Activated T-cell treated with anti-CD3 and anti-CD28 coated beads, Interleukin-2, amount 50 U/mL, for 72 hours (primary cell): ENCODE measurements around the gene ZNF69. TPM values are rescaled to one million over a fixed set of nuclear protein-coding genes. Genes with fewer than 3 reads are reported as not detected.
A peak's percentile ranks its signal among the peaks of the same experiment; 100 is the strongest.
"Not testable (repeated sequence)": the region's sequence is repeated elsewhere in the genome, so short reads cannot be mapped to it uniquely, and the experiment has no call there.

Experiments used
- ATAC-seq, 2 donors: fragments of 150-1000 bp; cut with Tn5 transposase; replicated peaks in 1 of 2; 2 replicates each; pipeline ENCODE4 v1.10.0; 2021; ENCODE audit warnings: moderate library complexity in 2 of 2, mild to moderate bottlenecking in 1 of 2
- DNase-seq, 2 donors: peaks; one replicate each; pipeline ENCODE4 v3.0.0; 2021 to 2022; ENCODE audit warnings: mixed read lengths in 1 of 2
- H3K27ac Mint-ChIP-seq: one replicate; pipeline ENCODE4 v1.8.0; 2022; ENCODE audit warnings: mild to moderate bottlenecking, moderate library complexity, mixed read lengths
- H3K27me3 Mint-ChIP-seq: one replicate; pipeline ENCODE4 v1.8.0; 2022; ENCODE audit warnings: low read depth, mixed read lengths
- H3K36me3 Mint-ChIP-seq, 2 donors: one replicate each; pipeline ENCODE4 v1.8.0; 2022; ENCODE audit warnings: mixed read lengths in 2 of 2, mild to moderate bottlenecking in 1 of 2; ENCODE audit not compliant: insufficient read depth in 2 of 2
- H3K4me1 Mint-ChIP-seq: one replicate; pipeline ENCODE4 v1.8.0; 2022; ENCODE audit warnings: low read depth, mixed read lengths
- H3K4me3 Mint-ChIP-seq, 2 donors: one replicate each; pipeline ENCODE4 v1.8.0; 2022; ENCODE audit warnings: mild to moderate bottlenecking in 2 of 2, mixed read lengths in 2 of 2, moderate library complexity in 2 of 2
- H3K9me3 Mint-ChIP-seq, 2 donors: one replicate each; pipeline ENCODE4 v1.8.0; 2022; ENCODE audit warnings: mixed read lengths in 2 of 2
- total RNA-seq, 2 donors: library from RNA; stranded (reverse); gene quantifications; one replicate each; pipeline ENCODE4 v1.2.3, GENCODE V29; 2022

ZNF69 gene
- total RNA-seq, 2 donors from 2014 or later: 2.0 to 2.6 TPM

DNA sequence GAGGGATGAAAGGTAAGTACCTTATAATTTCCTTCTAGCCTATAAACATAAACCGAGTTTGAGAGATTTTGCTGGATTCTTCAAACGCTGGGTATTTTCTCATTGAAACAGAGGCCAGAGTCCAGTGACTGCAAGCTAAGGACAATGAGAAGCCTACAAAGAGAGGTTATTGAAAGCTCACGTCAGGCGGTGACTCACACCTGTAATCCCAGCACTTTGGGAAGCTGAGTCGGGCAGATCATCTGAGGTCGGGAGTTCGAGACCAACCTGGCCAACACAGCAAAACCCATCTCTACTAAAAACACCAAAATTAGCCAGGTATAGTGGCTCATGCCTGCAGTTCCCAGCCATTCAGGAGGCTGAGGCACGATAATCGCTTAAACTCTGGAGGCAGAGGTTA, 15.0 kb upstream of the ZNF69 start:
- Mint-ChIP-seq H3K4me3 (no peak overlapping the region), H3K27ac (no peak overlapping the region), H3K4me1 (peaks cover 8% of the 10 kb centered on the region), H3K36me3 (peaks cover 18 to 25% of the 10 kb centered on the region in 2 donors), H3K9me3 (peaks cover 15 to 16% of the 10 kb centered on the region in 2 donors), H3K27me3 (no peaks in the 10 kb centered on the region)
- no peak for ATAC-seq
- DNase-seq: no peak

DNA sequence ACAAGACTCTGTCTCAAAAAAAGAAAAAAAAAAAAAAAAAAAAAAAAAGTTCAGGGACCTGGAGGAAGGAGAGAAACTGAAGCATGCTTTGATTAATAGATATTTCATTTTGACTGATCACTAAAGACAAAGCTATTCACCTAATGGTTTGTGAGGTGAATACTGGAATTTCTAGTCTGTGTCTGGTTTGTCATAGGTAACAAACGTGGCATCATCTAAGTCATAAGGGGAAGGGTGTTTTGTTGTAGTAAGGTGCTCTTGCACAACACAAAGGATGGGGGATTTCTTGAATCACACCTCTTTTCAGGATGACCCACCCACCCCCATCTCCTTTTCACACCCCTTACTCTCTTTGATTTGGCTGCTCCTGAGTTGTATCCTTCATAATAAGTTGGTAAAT, 13.8 kb upstream of the ZNF69 start:
- Mint-ChIP-seq H3K36me3 (peaks cover 7 to 14% of the 10 kb centered on the region in 2 donors), H3K4me1 (peaks cover 8% of the 10 kb centered on the region), H3K27ac (no peak overlapping the region), H3K27me3 (no peaks in the 10 kb centered on the region), H3K4me3 (no peak overlapping the region), H3K9me3 (peaks cover 3 to 6% of the 10 kb centered on the region in 2 donors)
- ATAC-seq (no peak), DNase-seq (no peak)

DNA sequence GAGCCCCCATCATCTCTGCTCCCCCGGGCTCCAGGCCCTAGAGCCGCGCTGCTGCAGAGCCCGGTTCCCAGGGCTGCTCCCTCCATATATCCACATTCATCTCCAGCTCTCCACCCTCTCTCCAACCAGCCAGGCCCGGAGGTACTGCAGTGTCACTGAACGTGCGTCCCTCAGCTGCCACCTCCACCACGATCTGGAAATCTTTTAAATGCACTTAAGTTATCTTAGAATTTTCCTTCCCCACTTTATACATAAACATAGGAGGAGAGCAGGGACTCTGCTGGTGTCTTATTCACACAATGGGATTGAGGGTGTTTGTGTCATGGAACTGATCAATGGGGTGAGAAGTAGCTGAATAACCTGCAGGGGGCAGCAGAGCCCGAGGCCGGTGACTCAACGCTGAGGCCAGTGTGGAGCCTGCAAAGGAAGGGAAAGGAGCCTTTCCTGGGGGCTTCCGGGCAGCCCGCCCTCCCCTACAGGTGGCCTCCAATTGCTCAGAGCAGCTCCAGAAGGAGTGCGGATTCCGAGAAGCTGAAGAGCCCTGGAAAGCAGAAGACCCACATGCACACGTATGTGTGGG, 7.8 kb upstream of the ZNF69 start:
- H3K36me3 Mint-ChIP-seq, H3K4me1 Mint-ChIP-seq, H3K27ac Mint-ChIP-seq, H3K4me3 Mint-ChIP-seq, H3K9me3 Mint-ChIP-seq, H3K27me3 Mint-ChIP-seq: not testable (repeated sequence)
- ATAC-seq (peak; percentile 43 to 60), DNase-seq (peak; percentile 51)

DNA sequence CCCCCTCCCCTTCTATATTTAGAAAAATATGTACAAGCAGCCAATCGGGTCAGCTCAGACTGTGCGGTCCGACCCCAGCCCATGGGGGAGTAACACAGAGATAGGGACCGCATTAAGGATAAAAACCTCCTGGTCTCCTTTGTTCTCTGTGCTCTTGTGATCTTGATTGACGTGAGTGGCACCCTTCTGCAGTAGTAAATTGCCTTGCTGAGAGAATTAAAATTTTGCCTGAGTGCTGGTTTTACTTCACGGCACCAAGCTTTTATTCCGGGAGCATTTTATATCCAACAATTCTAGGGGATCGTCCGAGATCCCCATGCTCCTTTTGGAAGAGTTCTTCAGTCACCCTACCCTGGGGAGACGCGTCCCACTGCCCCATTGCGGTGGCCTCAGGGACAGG, 7.0 kb upstream of the ZNF69 start:
- no peak for DNase-seq
- H3K27me3 Mint-ChIP-seq: no peaks in the 10 kb centered on the region
- no peak for ATAC-seq
- H3K9me3 Mint-ChIP-seq: peaks cover 0 to 1% of the 10 kb centered on the region in 2 donors
- peaks cover 8% of the 10 kb centered on the region for H3K4me1 Mint-ChIP-seq
- H3K36me3 Mint-ChIP-seq: no peaks in the 10 kb centered on the region
- H3K27ac Mint-ChIP-seq: no peak overlapping the region
- H3K4me3 Mint-ChIP-seq: no peak overlapping the region

DNA sequence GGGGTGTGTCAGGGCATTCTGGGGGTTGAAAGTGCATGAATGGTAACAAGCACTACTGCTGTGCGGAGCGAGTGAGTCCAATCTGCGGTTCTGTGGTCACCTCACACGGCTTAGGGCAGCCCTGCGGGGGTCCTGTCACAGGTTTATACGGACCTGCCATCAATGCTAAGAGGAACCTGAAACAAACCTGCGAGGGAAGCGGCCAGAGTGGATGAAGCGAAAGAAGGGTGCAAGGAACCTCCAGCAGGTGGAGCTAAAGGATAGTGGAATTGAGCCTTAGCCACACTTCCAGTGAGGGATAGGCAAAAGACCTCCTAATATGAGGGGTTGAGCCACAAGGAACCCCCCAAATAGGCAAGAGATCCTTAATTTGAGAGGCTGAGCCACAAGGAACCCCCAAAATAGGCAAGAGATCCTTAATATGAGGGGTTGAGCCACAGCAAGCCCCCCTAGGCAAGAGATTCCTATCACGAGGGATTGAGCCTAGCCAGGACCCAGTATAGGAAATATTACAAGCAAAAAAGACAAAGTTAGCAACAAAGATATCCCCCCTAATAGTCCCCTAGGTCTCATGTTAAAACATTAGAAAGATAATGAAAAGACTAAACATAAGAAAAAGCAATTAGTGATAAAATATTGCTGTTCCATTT, 6.3 kb upstream of the ZNF69 start:
- DNase-seq (peak; percentile 57 to 62), ATAC-seq (peak; percentile 56 to 67)

DNA sequence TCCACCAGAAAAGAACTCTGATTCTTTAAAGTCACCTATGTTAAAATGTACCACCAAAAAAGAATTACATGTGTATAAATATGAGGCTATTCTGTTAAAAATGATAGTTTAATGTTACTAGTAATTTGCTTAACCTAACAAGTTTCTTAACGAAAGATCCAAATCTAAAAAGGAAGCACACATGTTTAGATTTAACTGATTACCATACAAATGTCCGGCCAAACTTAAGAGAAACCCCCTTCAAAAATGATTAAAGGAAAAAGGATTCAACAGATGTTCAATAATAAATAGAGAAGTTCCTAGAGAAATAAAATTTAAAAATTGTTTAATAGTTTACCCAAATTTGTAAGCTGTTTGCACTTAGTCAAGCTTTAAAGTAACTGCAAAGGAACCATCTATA, 5.0 kb upstream of the ZNF69 start:
- H3K36me3 Mint-ChIP-seq: peaks cover 2 to 3% of the 10 kb centered on the region in 2 donors
- no peaks in the 10 kb centered on the region for H3K27me3 Mint-ChIP-seq
- H3K9me3 Mint-ChIP-seq: peaks cover 2 to 3% of the 10 kb centered on the region in 2 donors
- DNase-seq: no peak
- ATAC-seq: no peak
- no peak overlapping the region for H3K4me3 Mint-ChIP-seq
- no peak overlapping the region for H3K27ac Mint-ChIP-seq
- peaks cover 4% of the 10 kb centered on the region for H3K4me1 Mint-ChIP-seq

More for the DNA sequence above, 6.3 kb upstream of the ZNF69 start:
- peaks cover under 1 to 1% of the 10 kb centered on the region in 2 donors for H3K36me3 Mint-ChIP-seq
- H3K27me3 Mint-ChIP-seq: no peaks in the 10 kb centered on the region
- H3K4me3 Mint-ChIP-seq: no peak overlapping the region
- peaks cover 4% of the 10 kb centered on the region for H3K4me1 Mint-ChIP-seq
- peaks cover 1 to 2% of the 10 kb centered on the region in 2 donors for H3K9me3 Mint-ChIP-seq
- no peak overlapping the region for H3K27ac Mint-ChIP-seq

DNA sequence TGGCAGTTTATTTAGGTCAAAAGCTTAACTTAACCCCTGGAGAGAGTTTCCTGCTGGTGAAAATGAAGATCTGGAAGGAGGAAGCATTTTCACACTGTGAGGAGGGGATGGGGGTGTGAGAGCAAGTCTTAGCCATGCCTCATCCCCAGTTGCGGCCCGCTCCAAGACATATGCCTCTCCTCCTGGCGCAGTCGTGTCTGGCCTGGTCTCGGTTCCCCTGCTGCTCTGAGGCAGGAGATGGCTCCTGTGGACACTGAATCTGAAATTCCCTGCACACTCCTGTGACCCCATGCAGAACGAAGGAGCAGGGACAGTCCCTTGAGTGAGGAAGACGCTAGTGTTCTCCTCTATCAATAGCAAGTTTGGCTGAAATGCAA, 360 bp upstream of the ZNF69 start:
- peaks cover 2 to 3% of the 10 kb centered on the region in 2 donors for H3K9me3 Mint-ChIP-seq
- peak overlapping the region; percentile 89 to 90 for H3K4me3 Mint-ChIP-seq
- DNase-seq (no peak), ATAC-seq (no peak)
- no peaks in the 10 kb centered on the region for H3K27me3 Mint-ChIP-seq
- peaks cover 2 to 3% of the 10 kb centered on the region in 2 donors for H3K36me3 Mint-ChIP-seq
- peaks cover 18% of the 10 kb centered on the region for H3K4me1 Mint-ChIP-seq
- no peak overlapping the region for H3K27ac Mint-ChIP-seq

DNA sequence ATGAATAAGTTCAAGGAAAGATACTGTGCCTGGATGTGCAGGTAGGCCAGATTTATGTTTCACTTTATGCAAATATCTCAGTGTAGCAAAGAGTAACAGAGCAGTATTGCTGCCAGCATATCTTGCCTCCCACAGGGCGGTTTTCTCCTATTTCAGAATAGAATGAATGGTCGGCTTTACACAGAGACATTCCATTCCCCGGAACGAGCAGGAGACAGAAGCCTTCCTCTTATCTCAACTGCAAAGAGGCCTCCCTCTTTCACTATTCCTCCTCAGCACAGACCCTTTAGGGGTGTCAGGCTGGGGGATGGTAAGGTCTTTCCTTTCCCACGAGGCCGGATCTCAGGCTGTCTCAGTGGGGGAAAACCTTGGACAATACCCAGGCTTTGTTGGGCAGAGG, 2.3 kb downstream of the ZNF69 start:
- H3K4me1 Mint-ChIP-seq: peaks cover 22% of the 10 kb centered on the region
- not testable (repeated sequence) for DNase-seq, H3K27ac Mint-ChIP-seq, H3K9me3 Mint-ChIP-seq, H3K27me3 Mint-ChIP-seq, H3K4me3 Mint-ChIP-seq, ATAC-seq
- H3K36me3 Mint-ChIP-seq: peaks cover 5 to 12% of the 10 kb centered on the region in 2 donors

DNA sequence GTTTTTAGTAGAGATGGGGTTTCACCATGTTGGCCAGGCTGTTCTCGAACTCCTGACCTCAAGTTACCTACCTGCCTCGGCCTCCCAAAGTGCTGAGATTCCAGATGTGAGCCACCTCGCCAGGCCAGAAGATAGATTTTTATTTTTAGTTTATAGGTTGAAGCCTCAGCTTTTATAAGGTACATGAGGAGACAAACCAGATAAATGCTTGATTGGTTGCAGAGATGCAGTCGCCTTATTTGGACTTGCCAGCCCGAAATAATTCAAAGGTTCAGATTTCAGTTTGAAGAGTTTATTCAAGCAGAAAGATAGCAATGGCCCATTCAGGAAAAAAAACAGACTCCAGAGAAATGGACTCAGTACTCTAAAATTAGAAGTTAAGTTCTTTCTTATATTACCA, 3.1 kb downstream of the ZNF69 start:
- no peaks in the 10 kb centered on the region for H3K27me3 Mint-ChIP-seq
- peaks cover 8 to 13% of the 10 kb centered on the region in 2 donors for H3K9me3 Mint-ChIP-seq
- H3K27ac Mint-ChIP-seq: no peak overlapping the region
- no peak for DNase-seq
- H3K4me3 Mint-ChIP-seq: no peak overlapping the region
- peaks cover 9 to 18% of the 10 kb centered on the region in 2 donors for H3K36me3 Mint-ChIP-seq
- peaks cover 22% of the 10 kb centered on the region for H3K4me1 Mint-ChIP-seq
- no peak for ATAC-seq

DNA sequence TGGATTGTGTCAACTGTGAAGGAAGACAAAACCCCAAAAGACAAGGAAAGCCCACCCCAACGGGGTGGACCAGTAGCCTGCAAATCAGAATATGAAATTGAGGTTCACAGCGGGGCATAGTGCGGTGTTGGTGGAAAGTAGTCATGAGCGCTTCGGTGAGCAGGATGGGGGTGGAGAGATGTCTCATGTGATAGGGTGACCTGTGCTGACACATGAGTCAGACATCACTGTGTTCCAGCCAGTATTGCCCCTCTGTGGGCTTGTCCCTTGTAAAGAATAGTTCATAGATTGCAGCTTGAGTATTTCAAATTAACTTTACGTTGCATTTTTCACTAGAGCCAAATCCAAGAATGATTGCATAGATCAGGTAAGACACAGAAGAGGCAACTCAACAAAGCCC, 7.3 kb downstream of the ZNF69 start:
- DNase-seq (no peak), ATAC-seq (no peak)
- no peak overlapping the region for H3K4me3 Mint-ChIP-seq
- no peak overlapping the region for H3K27ac Mint-ChIP-seq
- peaks cover 10 to 23% of the 10 kb centered on the region in 2 donors for H3K36me3 Mint-ChIP-seq
- peaks cover 10 to 12% of the 10 kb centered on the region in 2 donors for H3K9me3 Mint-ChIP-seq
- H3K4me1 Mint-ChIP-seq: peaks cover 4% of the 10 kb centered on the region
- no peaks in the 10 kb centered on the region for H3K27me3 Mint-ChIP-seq

DNA sequence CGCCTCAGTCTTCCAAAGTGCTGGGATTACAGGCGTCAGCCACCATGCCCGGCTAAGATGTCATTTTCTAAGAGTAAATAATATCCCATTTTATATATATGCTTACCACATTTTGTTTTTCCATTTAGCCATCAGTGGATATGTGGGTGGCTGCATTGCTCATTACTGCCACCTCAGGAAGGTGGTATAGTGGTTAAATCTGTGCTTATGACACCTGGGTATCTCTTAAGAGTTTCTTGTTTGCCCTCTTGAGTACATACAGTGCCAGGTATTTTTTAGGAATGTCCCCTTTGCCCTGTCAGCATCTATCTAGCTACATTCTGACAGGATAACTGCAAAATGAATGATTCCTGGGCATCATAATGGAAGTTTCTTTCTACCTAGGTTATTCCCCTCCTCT, 14.6 kb downstream of the ZNF69 start:
- peaks cover 13 to 21% of the 10 kb centered on the region in 2 donors for H3K9me3 Mint-ChIP-seq
- H3K36me3 Mint-ChIP-seq: peaks cover 33 to 59% of the 10 kb centered on the region in 2 donors

DNA sequence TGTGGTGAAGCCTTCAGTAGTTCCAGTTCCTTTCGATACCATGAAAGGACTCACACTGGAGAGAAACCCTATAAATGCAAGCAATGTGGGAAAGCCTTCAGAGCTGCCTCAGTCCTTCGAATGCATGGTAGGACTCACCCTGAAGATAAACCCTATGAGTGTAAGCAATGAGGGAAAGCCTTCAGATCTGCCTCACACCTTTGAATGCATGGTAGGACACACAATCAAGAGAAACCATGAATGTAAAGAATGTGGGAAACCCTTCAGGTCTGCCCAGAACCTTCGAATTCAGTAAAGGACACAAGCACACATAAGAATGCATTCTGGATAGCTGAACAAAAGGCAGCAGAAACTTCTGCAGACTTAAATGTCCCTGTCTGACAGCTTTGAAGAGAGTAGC, 18.3 kb downstream of the ZNF69 start:
- H3K27ac Mint-ChIP-seq: no peak overlapping the region
- H3K27me3 Mint-ChIP-seq: no peaks in the 10 kb centered on the region
- no peaks in the 10 kb centered on the region for H3K4me1 Mint-ChIP-seq
- DNase-seq: no peak
- H3K36me3 Mint-ChIP-seq: peaks cover 45 to 68% of the 10 kb centered on the region in 2 donors
- H3K9me3 Mint-ChIP-seq: peaks cover 31 to 34% of the 10 kb centered on the region in 2 donors
- H3K4me3 Mint-ChIP-seq: no peak overlapping the region
- no peak for ATAC-seq

More for the DNA sequence above, 14.6 kb downstream of the ZNF69 start:
- no peaks in the 10 kb centered on the region for H3K4me1 Mint-ChIP-seq
- H3K27ac Mint-ChIP-seq: no peak overlapping the region
- no peaks in the 10 kb centered on the region for H3K27me3 Mint-ChIP-seq
- no peak overlapping the region for H3K4me3 Mint-ChIP-seq
- ATAC-seq (no peak), DNase-seq (no peak)

DNA sequence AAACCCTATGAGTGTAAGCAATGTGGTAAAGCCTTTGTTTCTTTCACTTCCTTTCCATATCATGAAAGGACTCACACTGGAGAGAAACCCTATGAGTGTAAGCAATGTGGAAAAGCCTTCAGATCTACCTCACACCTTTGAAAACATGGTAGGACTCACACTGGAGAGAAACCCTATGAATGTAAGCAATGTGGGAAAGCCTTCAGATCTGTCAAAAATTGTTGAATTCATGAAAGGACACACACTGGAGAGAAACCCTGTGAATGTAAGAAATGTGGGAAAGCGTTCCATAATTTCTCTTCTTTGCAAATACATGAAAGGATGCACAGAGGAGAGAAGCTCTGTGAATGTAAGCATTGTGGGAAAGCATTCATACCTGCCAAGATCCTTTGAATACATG, 24.4 kb downstream of the ZNF69 start:
- not testable (repeated sequence) for ATAC-seq, H3K27me3 Mint-ChIP-seq, H3K27ac Mint-ChIP-seq, DNase-seq, H3K4me1 Mint-ChIP-seq, H3K4me3 Mint-ChIP-seq
- H3K36me3 Mint-ChIP-seq: peaks cover 31 to 41% of the 10 kb centered on the region in 2 donors
- H3K9me3 Mint-ChIP-seq: peaks cover 28 to 32% of the 10 kb centered on the region in 2 donors
